ENCODE results near the gene SART3.

The SART3 gene

DNA sequence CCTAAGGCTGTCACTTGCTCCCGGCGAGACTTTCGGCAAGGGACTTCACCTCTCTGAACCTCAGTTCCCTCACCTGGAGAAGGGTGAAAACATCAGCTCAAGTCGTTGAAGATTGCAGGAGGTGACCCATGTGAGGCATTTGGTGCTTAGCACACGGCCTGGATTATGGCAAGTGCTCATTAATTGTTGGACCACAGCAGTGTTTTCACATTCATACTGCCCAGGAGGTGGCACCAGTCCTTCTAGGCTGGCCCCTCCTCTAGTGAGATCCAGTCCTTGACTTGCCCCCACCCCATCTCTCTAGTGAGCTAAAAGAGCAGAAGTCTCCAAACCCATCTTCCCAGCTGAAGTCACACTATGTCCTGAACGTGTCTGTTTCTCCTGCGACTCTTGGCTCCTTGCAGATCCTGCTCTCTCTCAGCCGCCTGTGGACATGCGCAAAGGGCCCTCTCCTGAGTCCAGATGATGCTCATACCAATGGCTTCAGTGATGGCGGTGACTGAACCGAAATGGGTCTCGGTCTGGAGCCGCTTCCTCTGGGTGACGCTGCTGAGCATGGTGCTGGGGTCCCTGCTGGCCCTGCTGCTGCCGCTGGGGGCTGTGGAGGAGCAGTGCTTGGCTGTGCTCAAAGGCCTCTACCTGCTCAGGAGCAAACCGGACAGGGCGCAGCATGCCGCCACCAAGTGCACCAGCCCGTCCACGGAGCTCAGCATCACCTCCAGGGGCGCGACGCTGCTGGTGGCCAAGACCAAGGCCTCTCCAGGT lies 44.3 kb downstream of the SART3 start:
- H3K4me1 Mint-ChIP-seq (ENCODE audit: low read depth), result peaks cover 29% of the 10 kb centered on the region
- H3K9me3 Mint-ChIP-seq, result no peaks in the 10 kb centered on the region
- peaks cover 28% of the 10 kb centered on the region for H3K36me3 Mint-ChIP-seq (ENCODE audit: low read depth)
- peak overlapping the region; percentile 92 for H3K27ac Mint-ChIP-seq
- H3K4me3 Mint-ChIP-seq, result peak overlapping the region; percentile 97
- no peaks in the 10 kb centered on the region for H3K27me3 Mint-ChIP-seq (ENCODE audit: low read depth)

DNA sequence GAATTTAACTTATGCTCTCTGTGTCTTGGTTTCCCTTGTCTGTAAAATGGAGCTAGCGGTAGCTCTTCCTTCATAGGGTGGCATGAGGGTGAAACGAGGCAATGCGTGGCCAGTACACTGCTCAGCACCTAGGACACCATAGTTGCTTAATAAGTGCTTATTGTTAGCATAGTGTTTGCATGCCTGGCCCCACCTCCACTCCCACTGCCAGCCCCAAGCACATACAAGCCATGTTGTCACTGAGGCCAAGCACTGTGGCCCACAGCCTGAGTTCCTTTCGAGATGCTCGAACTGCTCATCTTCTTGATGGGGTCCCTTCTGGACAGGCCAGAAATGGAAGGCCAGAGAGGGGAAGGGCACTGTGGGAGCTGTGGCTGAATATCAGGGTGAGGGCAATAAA lies 45.1 kb downstream of the SART3 start:
- peak overlapping the region; percentile 92 for H3K27ac Mint-ChIP-seq
- no peaks in the 10 kb centered on the region for H3K27me3 Mint-ChIP-seq (ENCODE audit: low read depth)
- peaks cover 32% of the 10 kb centered on the region for H3K4me1 Mint-ChIP-seq (ENCODE audit: low read depth)
- H3K4me3 Mint-ChIP-seq, result peak overlapping the region; percentile 97
- no peaks in the 10 kb centered on the region for H3K9me3 Mint-ChIP-seq
- peaks cover 24% of the 10 kb centered on the region for H3K36me3 Mint-ChIP-seq (ENCODE audit: low read depth)

GRCh38 chr12:108514973-108515814 lies 45.8 kb downstream of the SART3 start, which contains the start of gene FICD:
Gene FICD, plus strand, starts transcription at chr12:108515277. Its CDS starts 1,696 bp downstream, at chr12:108516973.
- peak within 1 kb of the TSS; percentile 97 for H3K4me3 Mint-ChIP-seq
- H3K27ac Mint-ChIP-seq, result peak within 1 kb of the TSS; percentile 92
- peaks cover 32% of the 10 kb centered on the region for H3K4me1 Mint-ChIP-seq (ENCODE audit: low read depth)
- H3K9me3 Mint-ChIP-seq, result no peaks in the 10 kb centered on the region
- H3K36me3 Mint-ChIP-seq (ENCODE audit: low read depth), result peaks cover 17% of the 10 kb centered on the region
- H3K27me3 Mint-ChIP-seq (ENCODE audit: low read depth), result no peaks in the 10 kb centered on the region

DNA sequence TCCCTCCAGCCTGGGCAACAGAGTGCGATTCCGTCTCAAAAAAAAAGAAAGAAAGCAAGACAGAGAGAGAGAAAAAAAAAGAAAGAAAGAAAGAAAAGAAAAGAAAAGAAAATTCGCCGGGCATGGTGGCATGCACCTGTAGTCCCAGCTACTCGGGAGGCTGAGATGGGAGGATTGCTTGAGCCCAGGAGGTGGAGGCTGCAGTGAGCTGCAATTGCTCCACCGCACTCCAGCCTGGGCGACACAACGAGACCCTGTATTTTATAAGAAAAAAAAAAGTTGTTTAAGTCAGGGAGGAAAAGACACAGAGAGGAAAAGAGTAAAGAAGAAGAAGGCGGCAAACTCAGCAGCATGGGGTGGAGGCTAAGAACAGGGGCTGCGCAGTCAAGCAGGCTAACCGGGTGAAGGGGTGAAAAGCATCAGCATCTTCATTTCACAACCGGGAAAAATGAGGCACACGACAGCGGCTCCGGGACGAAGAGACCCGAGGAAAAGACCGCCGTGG lies 46.5 kb downstream of the SART3 start:
- Mint-ChIP-seq H3K4me3 (peak overlapping the region; percentile 97), H3K27ac (peak overlapping the region; percentile 21), H3K9me3 (peaks cover under 1% of the 10 kb centered on the region), H3K36me3 (ENCODE audit: low read depth) (peaks cover 15% of the 10 kb centered on the region), H3K4me1 (ENCODE audit: low read depth) (peaks cover 32% of the 10 kb centered on the region), H3K27me3 (ENCODE audit: low read depth) (no peaks in the 10 kb centered on the region)

DNA sequence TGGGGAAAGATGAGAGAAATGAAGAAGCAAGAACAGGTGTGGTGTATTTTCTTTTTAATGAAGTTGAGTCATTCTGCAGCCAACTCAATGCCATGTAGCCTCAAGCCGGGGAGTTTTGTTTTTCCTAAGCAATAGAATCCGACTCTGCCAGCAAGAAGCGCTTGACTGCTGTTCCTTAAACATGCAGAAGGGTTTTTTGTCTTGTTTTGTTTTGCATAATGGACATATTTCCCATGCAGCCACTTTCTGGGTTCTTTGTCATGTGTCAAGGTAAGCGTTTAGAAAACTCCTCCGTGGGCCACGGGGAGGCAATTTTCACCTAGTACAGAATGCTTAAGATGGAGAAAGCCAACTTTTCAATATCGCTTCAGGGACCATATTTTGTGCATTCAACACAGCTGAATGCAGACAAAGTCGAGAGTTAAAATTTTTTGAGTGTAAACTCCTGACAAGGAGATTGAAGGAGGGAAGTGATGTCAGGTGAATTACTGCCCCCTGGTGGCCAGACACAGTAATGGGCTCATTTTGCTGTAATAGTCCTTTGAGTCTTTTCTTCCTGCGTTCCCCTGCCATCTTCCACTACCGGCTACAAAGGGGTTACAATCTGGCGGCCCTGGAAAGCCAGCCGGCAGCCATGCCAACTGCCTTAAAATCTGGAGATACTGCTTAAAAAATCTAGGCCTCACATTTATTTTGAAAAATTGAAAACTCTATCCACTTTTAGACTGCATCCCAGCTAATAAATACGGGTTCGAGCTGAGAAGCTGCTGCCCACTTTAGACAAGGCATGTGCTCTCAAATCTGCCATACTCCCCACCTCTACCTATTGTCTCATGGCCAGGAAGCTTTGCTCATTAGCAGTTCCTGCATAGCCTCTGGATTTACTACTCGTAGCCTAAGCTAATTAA lies 49.1 kb downstream of the SART3 start:
- Mint-ChIP-seq H3K9me3 (peaks cover 4% of the 10 kb centered on the region), H3K27me3 (ENCODE audit: low read depth) (peaks cover 5% of the 10 kb centered on the region), H3K27ac (no peak overlapping the region), H3K4me1 (ENCODE audit: low read depth) (peaks cover 22% of the 10 kb centered on the region), H3K36me3 (ENCODE audit: low read depth) (peaks cover 6% of the 10 kb centered on the region), H3K4me3 (peak overlapping the region; percentile 54)

GRCh38 chr12:108510836-108511235 lies 50.1 kb downstream of the SART3 start:
- peaks cover 4% of the 10 kb centered on the region for H3K9me3 Mint-ChIP-seq
- H3K4me1 Mint-ChIP-seq (ENCODE audit: low read depth), result peaks cover 12% of the 10 kb centered on the region
- peaks cover 5% of the 10 kb centered on the region for H3K27me3 Mint-ChIP-seq (ENCODE audit: low read depth)
- H3K36me3 Mint-ChIP-seq (ENCODE audit: low read depth), result peaks cover 2% of the 10 kb centered on the region
- H3K4me3 Mint-ChIP-seq, result no peak overlapping the region
- H3K27ac Mint-ChIP-seq, result no peak overlapping the region

DNA sequence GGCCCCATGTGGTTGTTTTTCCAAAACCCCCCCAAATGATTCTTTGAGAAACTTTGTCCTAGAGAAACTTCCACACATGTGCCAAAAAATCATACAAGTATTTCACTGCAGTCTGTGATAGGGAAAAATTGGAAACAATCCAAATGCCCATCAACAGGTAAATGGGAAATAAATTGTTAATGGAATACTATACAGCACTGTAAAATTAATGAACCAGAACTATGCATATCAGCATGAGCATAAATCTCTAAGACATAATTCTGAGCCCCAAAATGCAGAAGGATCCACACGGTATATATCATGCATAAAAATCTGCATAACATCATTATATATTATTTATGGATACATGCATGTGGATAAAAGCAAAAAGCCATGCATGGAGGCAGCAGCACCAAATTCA lies 51.2 kb downstream of the SART3 start:
- peaks cover 5% of the 10 kb centered on the region for H3K27me3 Mint-ChIP-seq (ENCODE audit: low read depth)
- H3K36me3 Mint-ChIP-seq (ENCODE audit: low read depth), result no peaks in the 10 kb centered on the region
- H3K4me1 Mint-ChIP-seq (ENCODE audit: low read depth), result peaks cover 11% of the 10 kb centered on the region
- peaks cover 8% of the 10 kb centered on the region for H3K9me3 Mint-ChIP-seq
- H3K4me3 Mint-ChIP-seq, result no peak overlapping the region
- H3K27ac Mint-ChIP-seq, result no peak overlapping the region

- peaks cover 23% of the 10 kb centered on the region for H3K9me3 Mint-ChIP-seq
Observed at GRCh38 chr12:108507971-108508642, 52.9 kb downstream of the SART3 start.

DNA sequence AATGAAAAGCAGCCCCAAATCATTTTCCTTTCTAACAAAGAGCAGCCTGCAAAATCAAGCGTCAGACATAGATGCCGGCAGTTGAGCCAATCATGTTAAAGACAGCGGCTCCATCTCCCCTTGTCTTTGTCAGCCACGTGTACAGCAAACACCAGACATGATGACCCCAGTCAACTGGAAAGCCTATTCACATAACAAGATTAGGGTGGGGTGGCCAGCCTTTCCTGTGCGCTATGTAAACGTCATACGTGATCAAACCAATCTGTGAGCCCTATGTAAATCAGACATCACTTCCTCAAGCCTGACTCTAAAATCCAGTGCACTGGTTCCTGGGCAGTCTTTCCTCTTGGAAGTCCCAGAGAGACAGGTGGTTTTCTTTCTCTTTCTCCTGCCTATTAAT lies 55.8 kb downstream of the SART3 start:
- no peak overlapping the region for H3K27ac Mint-ChIP-seq
- H3K9me3 Mint-ChIP-seq, result peaks cover 36% of the 10 kb centered on the region
- no peak overlapping the region for H3K4me3 Mint-ChIP-seq
- H3K27me3 Mint-ChIP-seq (ENCODE audit: low read depth), result peaks cover 8% of the 10 kb centered on the region
- H3K4me1 Mint-ChIP-seq (ENCODE audit: low read depth), result no peaks in the 10 kb centered on the region
- H3K36me3 Mint-ChIP-seq (ENCODE audit: low read depth), result no peaks in the 10 kb centered on the region

More at GRCh38 chr12:108507971-108508642, 52.9 kb downstream of the SART3 start:
- no peaks in the 10 kb centered on the region for H3K36me3 Mint-ChIP-seq (ENCODE audit: low read depth)
- no peak overlapping the region for H3K27ac Mint-ChIP-seq
- H3K4me3 Mint-ChIP-seq, result no peak overlapping the region
- H3K27me3 Mint-ChIP-seq (ENCODE audit: low read depth), result peaks cover 5% of the 10 kb centered on the region
- H3K4me1 Mint-ChIP-seq (ENCODE audit: low read depth), result peaks cover 11% of the 10 kb centered on the region

DNA sequence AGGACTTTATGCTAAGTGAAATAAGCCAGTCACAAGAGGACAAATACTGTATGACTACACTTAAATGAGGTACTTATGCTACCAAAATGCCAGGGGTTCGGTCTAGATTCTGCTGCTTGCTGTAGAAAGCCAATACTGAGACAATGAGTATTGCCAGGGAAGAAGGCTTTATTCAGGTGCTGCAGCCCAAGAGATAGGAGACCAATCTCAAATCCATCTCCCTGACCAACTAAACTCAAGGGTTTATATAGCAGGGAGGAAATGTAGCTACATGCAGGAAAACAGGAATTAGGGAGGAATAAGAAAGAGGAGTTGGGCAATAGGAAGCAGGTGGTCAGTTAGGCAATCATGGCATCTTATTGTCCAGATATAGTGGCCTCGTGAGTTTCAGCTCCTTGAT lies 58.1 kb downstream of the SART3 start:
- Mint-ChIP-seq H3K27me3 (ENCODE audit: low read depth) (peaks cover 8% of the 10 kb centered on the region), H3K4me1 (ENCODE audit: low read depth) (no peaks in the 10 kb centered on the region), H3K27ac (no peak overlapping the region)

DNA sequence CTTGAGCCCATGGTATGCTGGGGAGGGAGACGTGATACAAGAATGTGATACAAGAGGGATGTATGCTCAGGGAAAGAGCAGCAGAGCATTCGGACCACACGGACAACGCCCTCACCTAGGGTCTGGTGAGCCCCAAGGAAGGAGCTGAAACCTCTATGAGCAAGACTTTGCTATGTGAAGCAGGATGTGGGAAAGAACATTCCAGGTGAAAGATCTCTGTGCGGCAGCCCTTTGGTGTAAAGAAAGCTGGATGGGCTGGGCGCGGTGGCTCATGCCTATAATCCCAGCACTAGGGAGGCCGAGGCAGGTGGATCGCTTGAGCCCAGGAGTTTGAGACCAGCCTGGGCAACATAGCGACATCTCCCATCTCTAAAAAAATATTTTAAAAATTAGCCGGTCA lies 62.8 kb downstream of the SART3 start:
- H3K9me3 Mint-ChIP-seq, result peaks cover 13% of the 10 kb centered on the region
- no peaks in the 10 kb centered on the region for H3K4me1 Mint-ChIP-seq (ENCODE audit: low read depth)
- H3K27ac Mint-ChIP-seq, result no peak overlapping the region
- H3K36me3 Mint-ChIP-seq (ENCODE audit: low read depth), result no peaks in the 10 kb centered on the region
- peaks cover 12% of the 10 kb centered on the region for H3K27me3 Mint-ChIP-seq (ENCODE audit: low read depth)
- no peak overlapping the region for H3K4me3 Mint-ChIP-seq

More for the DNA sequence above, 58.1 kb downstream of the SART3 start:
- Mint-ChIP-seq H3K36me3 (ENCODE audit: low read depth) (no peaks in the 10 kb centered on the region), H3K4me3 (no peak overlapping the region), H3K9me3 (peaks cover 32% of the 10 kb centered on the region)

DNA sequence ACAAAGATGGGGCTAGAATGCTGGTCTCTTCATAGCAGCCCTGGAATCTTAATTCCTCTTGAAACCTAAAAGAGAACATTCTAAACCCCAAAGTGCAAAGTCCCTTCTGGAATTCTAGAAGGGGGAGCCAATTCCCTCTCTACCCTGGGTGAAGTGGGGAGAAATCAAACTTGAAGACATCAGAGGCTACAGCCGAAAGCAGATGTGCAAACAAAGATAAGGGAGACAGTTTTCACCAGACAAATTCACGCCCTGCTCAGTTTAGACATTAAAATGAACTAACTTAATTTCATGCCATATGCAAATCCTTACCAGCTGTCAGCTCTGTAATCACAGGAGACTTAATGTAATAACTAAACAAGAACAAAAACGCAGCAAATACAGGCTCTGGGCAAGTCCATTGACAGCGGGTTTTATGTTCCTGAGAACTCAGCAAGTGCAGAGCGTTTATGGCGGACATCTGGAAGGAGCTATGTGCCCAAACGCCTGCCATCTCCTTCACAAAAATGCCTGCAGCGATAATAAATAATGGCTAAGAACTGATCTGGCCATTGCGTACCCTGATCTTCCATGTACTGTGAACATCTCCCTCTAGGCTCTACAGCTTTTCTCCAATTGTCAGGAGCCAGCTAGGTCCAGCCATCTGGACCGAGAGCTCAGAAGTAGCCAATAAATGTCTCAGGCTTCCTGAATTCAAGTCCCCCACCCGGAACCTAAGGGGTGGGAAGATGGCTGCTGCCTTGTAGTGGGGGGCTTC lies 65.0 kb downstream of the SART3 start:
- peaks cover 9% of the 10 kb centered on the region for H3K27me3 Mint-ChIP-seq (ENCODE audit: low read depth)
- H3K4me1 Mint-ChIP-seq (ENCODE audit: low read depth), result no peaks in the 10 kb centered on the region
- no peaks in the 10 kb centered on the region for H3K9me3 Mint-ChIP-seq
- H3K27ac Mint-ChIP-seq, result no peak overlapping the region
- no peaks in the 10 kb centered on the region for H3K36me3 Mint-ChIP-seq (ENCODE audit: low read depth)
- H3K4me3 Mint-ChIP-seq, result no peak overlapping the region

DNA sequence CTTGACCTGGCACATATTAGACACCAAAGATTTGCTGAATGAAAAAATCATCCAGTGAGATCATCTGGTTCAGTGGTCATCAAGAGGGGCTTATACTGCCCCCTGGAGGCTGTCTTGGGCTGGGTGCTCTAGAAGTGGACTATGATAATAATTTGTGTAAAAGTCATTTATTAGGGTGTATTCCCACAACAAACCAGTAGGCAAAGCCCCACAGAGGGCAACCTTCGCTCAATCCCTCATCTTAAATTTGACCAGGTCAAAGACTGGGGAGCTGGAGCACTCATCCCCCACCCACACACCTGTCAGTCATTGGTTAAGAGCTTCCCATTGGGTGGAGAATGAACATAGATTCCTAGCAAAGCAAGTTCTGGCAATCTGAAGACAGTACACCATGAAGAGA lies 65.9 kb downstream of the SART3 start:
- H3K27ac Mint-ChIP-seq, result no peak overlapping the region
- no peaks in the 10 kb centered on the region for H3K9me3 Mint-ChIP-seq
- no peaks in the 10 kb centered on the region for H3K36me3 Mint-ChIP-seq (ENCODE audit: low read depth)
- H3K27me3 Mint-ChIP-seq (ENCODE audit: low read depth), result peaks cover 9% of the 10 kb centered on the region
- H3K4me1 Mint-ChIP-seq (ENCODE audit: low read depth), result no peaks in the 10 kb centered on the region
- no peak overlapping the region for H3K4me3 Mint-ChIP-seq
